HFFc6 (cell line): ENCODE results near the gene LFNG. TPM values are rescaled to one million over a fixed set of nuclear protein-coding genes. Genes with fewer than 3 reads are reported as not detected.
A peak's percentile ranks its signal among the peaks of the same experiment; 100 is the strongest.

Source experiments
- DNase-seq: peaks from one replicate; pipeline ENCODE4 v3.0.0-alpha.2; 2018
- H3K27ac Mint-ChIP-seq: 2 replicates; pipeline ENCODE4 v1.8.0; 2020; ENCODE audit warnings: mild to moderate bottlenecking, mixed read lengths
- H3K27me3 Mint-ChIP-seq: 2 replicates; pipeline ENCODE4 v1.8.0; 2021; ENCODE audit warnings: mild to moderate bottlenecking, moderate library complexity, mixed read lengths; ENCODE audit not compliant: insufficient read depth
- H3K36me3 Mint-ChIP-seq: 2 replicates; pipeline ENCODE4 v1.8.0; 2021; ENCODE audit warnings: low read depth, mixed read lengths
- H3K4me1 Mint-ChIP-seq: 2 replicates; pipeline ENCODE4 v1.8.0; 2020; ENCODE audit warnings: low read depth, mixed read lengths
- H3K4me3 Mint-ChIP-seq: 2 replicates; pipeline ENCODE4 v1.8.0; 2020; ENCODE audit warnings: mild to moderate bottlenecking, moderate library complexity, mixed read lengths
- H3K9me3 Mint-ChIP-seq: 2 replicates; pipeline ENCODE4 v1.8.0; 2020; ENCODE audit warnings: mild to moderate bottlenecking, mixed read lengths
- CTCF ChIP-seq: fragments of 200-600 bp; sonication (generic); IDR thresholded peaks from 2 replicates; pipeline ENCODE4 v1.5.0; 2021; ENCODE audit warnings: antibody characterized with exemption, mild to moderate bottlenecking
- total RNA-seq, 6 experiments: library from RNA; stranded (reverse); fragmentation: NEBNext Ultra II Directional; extraction: Animal tissue kit (Norgen Biotek cat#: 25700); gene quantifications; 2 replicates in 1 of 6; 3 replicates in 5 of 6; pipeline ENCODE4 v1.2.3, GENCODE V29; 2021

The LFNG gene
- total RNA-seq, 6 experiments from 2014 or later: 8.6 to 11.7 (median 9.6) TPM

- peak overlapping the region; percentile 73; the same call in 1 of the 2 replicates for H3K27ac Mint-ChIP-seq
- DNase-seq: no peak
- peak overlapping the region; percentile 55 for H3K4me3 Mint-ChIP-seq
- H3K36me3 Mint-ChIP-seq: peaks cover 6% of the 10 kb centered on the region; the same call in 1 of the 2 replicates
- TF ChIP-seq CTCF: no peak
- peaks cover 5% of the 10 kb centered on the region for H3K27me3 Mint-ChIP-seq
- peaks cover 9% of the 10 kb centered on the region; the same call in 1 of the 2 replicates for H3K9me3 Mint-ChIP-seq
- peaks cover 14% of the 10 kb centered on the region for H3K4me1 Mint-ChIP-seq
Observed at GRCh38 chr7:2493205-2494164, 26.1 kb upstream of the LFNG start.

- peaks cover 6% of the 10 kb centered on the region; the same call in 1 of the 2 replicates for H3K36me3 Mint-ChIP-seq
- peaks cover 12% of the 10 kb centered on the region for H3K4me1 Mint-ChIP-seq
- H3K27ac Mint-ChIP-seq: no peak overlapping the region
- peaks cover 9% of the 10 kb centered on the region for H3K27me3 Mint-ChIP-seq
- DNase-seq: no peak
- peaks cover 9% of the 10 kb centered on the region; the same call in 1 of the 2 replicates for H3K9me3 Mint-ChIP-seq
- TF ChIP-seq CTCF: no peak
- H3K4me3 Mint-ChIP-seq: no peak overlapping the region
Observed at GRCh38 chr7:2494191-2495130, 25.1 kb upstream of the LFNG start.

- peaks cover 6% of the 10 kb centered on the region; the same call in 1 of the 2 replicates for H3K36me3 Mint-ChIP-seq
- H3K27ac Mint-ChIP-seq: no peak overlapping the region
Observed at GRCh38 chr7:2495418-2496299, 23.9 kb upstream of the LFNG start.

GRCh38 chr7:2496375-2496774 is 23.2 kb upstream of the LFNG start:
- H3K27ac Mint-ChIP-seq: no peak overlapping the region
- H3K27me3 Mint-ChIP-seq: peaks cover 8% of the 10 kb centered on the region
- no peak overlapping the region for H3K4me3 Mint-ChIP-seq
- no peak for TF ChIP-seq CTCF
- H3K36me3 Mint-ChIP-seq: peaks cover 6% of the 10 kb centered on the region; the same call in 1 of the 2 replicates
- peaks cover 8% of the 10 kb centered on the region; the same call in 1 of the 2 replicates for H3K9me3 Mint-ChIP-seq
- H3K4me1 Mint-ChIP-seq: peaks cover 12% of the 10 kb centered on the region
- no peak for DNase-seq

More at GRCh38 chr7:2495418-2496299, 23.9 kb upstream of the LFNG start:
- Mint-ChIP-seq H3K4me1 (peaks cover 12% of the 10 kb centered on the region), H3K27me3 (peaks cover 9% of the 10 kb centered on the region), H3K9me3 (peaks cover 9% of the 10 kb centered on the region; the same call in 1 of the 2 replicates), H3K4me3 (no peak overlapping the region)
- TF ChIP-seq CTCF: no peak
- no peak for DNase-seq
